ENCODE data around the gene ATCAY. TPM values are rescaled to one million over a fixed set of nuclear protein-coding genes. Genes with fewer than 3 reads are reported as not detected.

The ATCAY gene
- total RNA-seq, 4 donors from 2014 or later = 0.07 to 0.67 (median 0.12) TPM; not detected in 1

DNA sequence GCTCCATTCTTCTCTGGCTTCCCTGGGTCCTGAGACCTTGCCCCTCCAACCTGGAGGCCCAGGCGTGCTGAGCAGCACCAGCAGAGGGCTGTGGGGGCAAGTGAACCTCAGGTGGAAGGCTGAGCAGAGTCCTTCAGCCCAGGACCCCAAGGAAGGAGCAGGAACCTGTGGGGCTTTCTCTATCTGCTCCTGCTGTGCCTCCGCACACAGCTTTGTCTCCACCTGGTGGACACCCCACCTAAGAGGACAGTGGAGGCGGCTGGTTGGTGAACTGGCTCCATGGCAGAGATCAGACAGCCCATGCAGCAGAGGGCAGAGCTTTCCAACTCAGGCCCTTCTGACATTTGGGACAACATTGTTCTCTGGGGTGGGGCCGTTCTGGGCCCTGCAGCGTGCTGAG lies 31.4 kb upstream of the ATCAY start:
- Histone ChIP-seq H3K4me3 (no peak overlapping the region), H3K27ac (no peak overlapping the region), H3K9me3 (peaks cover 0 to 26% (median 3%) of the 10 kb centered on the region in 3 donors), H3K4me1 (no peaks in the 10 kb centered on the region), H3K36me3 (no peaks in the 10 kb centered on the region), H3K27me3 (no peaks in the 10 kb centered on the region)
- ATAC-seq = no peak
- TF ChIP-seq POLR2A (IDR thresholded peaks at IDR 0.05) = no peak
- no peak for TF ChIP-seq EP300 (IDR thresholded peaks at IDR 0.05)
- no peak for TF ChIP-seq POLR2AphosphoS5 (IDR thresholded peaks at IDR 0.05)
- TF ChIP-seq, protein P1, sequence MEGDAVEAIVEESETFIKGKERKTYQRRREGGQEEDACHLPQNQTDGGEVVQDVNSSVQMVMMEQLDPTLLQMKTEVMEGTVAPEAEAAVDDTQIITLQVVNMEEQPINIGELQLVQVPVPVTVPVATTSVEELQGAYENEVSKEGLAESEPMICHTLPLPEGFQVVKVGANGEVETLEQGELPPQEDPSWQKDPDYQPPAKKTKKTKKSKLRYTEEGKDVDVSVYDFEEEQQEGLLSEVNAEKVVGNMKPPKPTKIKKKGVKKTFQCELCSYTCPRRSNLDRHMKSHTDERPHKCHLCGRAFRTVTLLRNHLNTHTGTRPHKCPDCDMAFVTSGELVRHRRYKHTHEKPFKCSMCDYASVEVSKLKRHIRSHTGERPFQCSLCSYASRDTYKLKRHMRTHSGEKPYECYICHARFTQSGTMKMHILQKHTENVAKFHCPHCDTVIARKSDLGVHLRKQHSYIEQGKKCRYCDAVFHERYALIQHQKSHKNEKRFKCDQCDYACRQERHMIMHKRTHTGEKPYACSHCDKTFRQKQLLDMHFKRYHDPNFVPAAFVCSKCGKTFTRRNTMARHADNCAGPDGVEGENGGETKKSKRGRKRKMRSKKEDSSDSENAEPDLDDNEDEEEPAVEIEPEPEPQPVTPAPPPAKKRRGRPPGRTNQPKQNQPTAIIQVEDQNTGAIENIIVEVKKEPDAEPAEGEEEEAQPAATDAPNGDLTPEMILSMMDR (IDR thresholded peaks at IDR 0.05) = no peak
- 50% methylated on average over 1 of the region's 5 CpGs; no CpG with 5 or more reads in 1 of the 2 donors for WGBS, 2 donors (ENCODE audit: low coverage in 1 of 2)

DNA sequence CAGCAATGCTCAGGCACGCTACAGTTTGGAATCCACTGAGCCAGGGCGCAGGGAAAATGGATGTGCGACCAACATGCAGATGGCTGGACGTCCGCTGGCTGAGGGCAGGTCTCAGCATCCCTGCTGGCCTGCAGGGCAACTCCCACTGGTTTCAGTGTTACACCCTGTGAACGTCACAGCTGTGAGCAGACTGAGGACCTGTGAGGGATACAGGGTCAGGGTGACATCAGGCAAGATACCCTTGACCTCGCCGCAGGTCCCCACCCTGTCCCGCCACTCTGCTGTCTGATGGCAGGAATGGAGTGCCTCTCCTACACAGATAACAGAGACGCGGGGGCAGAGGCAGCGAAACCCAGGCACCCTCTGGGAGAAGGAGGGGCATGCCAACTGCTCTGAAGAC lies 30.7 kb upstream of the ATCAY start:
- 66 to 90% methylated on average over 5 to 7 of the region's 12 CpGs for WGBS, 2 donors (ENCODE audit: low coverage in 1 of 2)
- no peaks in the 10 kb centered on the region for H3K4me1 ChIP-seq
- peaks cover 0 to 26% (median 3%) of the 10 kb centered on the region in 3 donors for H3K9me3 ChIP-seq
- ATAC-seq = no peak
- H3K36me3 ChIP-seq = no peaks in the 10 kb centered on the region
- H3K27me3 ChIP-seq = no peaks in the 10 kb centered on the region
- TF ChIP-seq EP300 (IDR thresholded peaks at IDR 0.05) (no peak), POLR2A (IDR thresholded peaks at IDR 0.05) (no peak), POLR2AphosphoS5 (IDR thresholded peaks at IDR 0.05) (no peak)
- TF ChIP-seq, protein P1 (IDR thresholded peaks at IDR 0.05) = no peak
- no peak overlapping the region for H3K4me3 ChIP-seq
- H3K27ac ChIP-seq = no peak overlapping the region

DNA sequence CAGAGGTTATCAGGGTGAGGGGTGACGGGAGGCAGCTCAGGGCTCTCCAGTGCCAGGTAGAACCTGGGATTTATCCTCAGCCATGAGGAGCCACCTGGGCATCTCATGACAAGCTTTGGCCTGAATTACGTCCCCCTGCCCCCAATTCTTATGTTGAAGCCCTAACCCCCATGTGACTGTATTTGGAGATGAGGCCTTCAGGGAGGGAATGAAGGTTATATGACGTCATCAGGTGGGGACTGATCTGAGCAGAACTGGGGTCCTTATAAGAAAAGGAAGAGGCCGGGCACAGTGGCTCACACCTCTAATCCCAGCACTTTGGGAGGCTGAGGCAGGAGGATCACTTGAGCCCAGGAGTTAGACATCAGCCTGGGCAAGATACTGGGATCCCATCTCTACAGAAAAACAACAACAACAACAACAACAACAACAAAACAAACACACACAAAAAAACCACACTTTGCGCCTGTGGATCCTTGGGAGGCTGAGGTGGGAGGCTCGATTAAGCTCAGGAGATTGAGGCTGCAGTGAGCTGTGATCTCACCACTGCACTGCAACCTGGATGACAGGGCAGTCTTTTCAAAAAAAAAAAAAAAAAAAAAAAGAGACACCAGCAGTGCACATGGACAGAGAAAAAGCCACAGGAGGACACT lies 30.0 kb upstream of the ATCAY start:
- no peaks in the 10 kb centered on the region for H3K36me3 ChIP-seq
- 62 to 67% methylated on average over 1 to 5 of the region's 6 CpGs for WGBS, 2 donors (ENCODE audit: low coverage in 1 of 2)
- no peak overlapping the region for H3K4me3 ChIP-seq
- H3K27me3 ChIP-seq = no peaks in the 10 kb centered on the region
- ATAC-seq = no peak
- no peaks in the 10 kb centered on the region for H3K4me1 ChIP-seq
- TF ChIP-seq POLR2AphosphoS5 (IDR thresholded peaks at IDR 0.05) (no peak), EP300 (IDR thresholded peaks at IDR 0.05) (no peak)
- peaks cover 0 to 26% (median 3%) of the 10 kb centered on the region in 3 donors for H3K9me3 ChIP-seq
- no peak overlapping the region for H3K27ac ChIP-seq

DNA sequence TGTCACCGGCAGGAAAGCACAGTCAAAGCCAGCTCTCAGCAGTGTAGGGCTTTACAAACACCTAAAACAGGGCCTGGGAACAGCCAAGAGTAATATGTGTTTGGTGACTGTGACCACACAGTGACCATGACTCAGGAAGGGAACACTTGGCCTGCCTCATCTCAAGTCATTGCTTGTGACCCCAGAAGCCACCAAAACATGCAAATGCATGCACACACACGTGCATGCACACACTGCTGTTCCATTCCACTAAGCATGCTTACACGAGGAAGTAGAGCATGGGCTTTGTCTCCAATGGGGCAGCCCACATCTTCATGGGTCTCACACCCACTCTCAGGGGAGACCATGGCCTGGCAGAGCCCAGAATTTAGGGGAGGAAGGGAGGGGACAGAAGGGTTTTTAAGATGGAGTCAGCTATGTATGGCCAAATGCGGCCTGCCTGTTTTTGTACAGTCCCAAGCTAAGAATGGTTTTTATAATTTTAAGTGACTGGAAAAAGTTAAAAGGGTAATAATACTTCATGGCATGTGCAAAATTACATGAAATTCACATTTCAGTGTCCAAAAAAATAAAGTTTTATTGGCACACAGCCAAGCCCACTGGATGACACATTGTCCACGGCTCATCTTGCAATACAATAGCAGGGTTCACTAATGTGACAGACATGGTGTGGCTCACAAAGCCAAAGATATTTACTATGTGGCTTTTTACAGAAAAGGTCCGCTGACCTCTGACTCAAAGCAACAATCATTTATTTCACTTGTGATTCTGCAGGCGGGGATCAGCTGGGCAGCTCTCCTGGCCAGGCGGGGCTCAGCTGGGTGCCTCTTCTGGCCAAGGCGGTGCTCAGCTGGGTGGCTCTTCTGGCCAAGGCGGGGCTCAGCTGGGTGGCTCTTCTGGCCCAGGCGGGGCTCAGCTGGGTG lies 29.0 kb upstream of the ATCAY start:
- Histone ChIP-seq H3K27ac (no peak overlapping the region), H3K36me3 (no peaks in the 10 kb centered on the region), H3K4me3 (no peak overlapping the region), H3K27me3 (no peaks in the 10 kb centered on the region), H3K9me3 (peaks cover 0 to 26% (median 3%) of the 10 kb centered on the region in 3 donors), H3K4me1 (no peaks in the 10 kb centered on the region)
- TF ChIP-seq POLR2A (IDR thresholded peaks at IDR 0.05) (no peak), EP300 (IDR thresholded peaks at IDR 0.05) (no peak), POLR2AphosphoS5 (IDR thresholded peaks at IDR 0.05) (no peak)
- TF ChIP-seq, protein P1 (IDR thresholded peaks at IDR 0.05) = no peak
- WGBS, 2 donors (ENCODE audit: low coverage in 1 of 2) = 85 to 96% methylated on average over 5 to 6 of the region's 11 CpGs
- no peak for ATAC-seq

DNA sequence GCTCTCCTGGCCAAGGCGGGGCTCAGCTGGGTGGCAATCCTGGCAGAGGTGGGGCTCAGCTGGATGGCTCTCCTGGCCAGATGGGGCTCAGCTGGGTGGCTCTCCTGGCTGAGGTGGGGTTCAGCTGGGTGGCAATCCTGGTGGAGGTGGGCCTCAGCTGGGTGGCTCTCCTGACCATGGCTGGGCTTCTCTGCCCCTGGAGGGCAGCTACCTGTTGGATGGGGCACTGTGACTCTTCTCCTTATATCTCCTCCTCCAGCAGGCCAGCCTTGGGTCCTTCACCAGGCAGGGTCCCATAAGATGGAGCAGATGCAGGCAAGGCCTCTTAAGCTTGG lies 28.3 kb upstream of the ATCAY start:
- no peak for TF ChIP-seq POLR2A (IDR thresholded peaks at IDR 0.05)
- TF ChIP-seq, protein P1 (IDR thresholded peaks at IDR 0.05) = no peak
- no peak for TF ChIP-seq POLR2AphosphoS5 (IDR thresholded peaks at IDR 0.05)
- TF ChIP-seq EP300 (IDR thresholded peaks at IDR 0.05) = no peak
- Histone ChIP-seq H3K27me3 (no peaks in the 10 kb centered on the region), H3K36me3 (no peaks in the 10 kb centered on the region), H3K4me1 (no peaks in the 10 kb centered on the region), H3K27ac (no peak overlapping the region), H3K4me3 (no peak overlapping the region), H3K9me3 (peaks cover 0 to 26% (median 3%) of the 10 kb centered on the region in 3 donors)
- no CpG with 5 or more reads among the region's 1 CpG for WGBS, 2 donors (ENCODE audit: low coverage in 1 of 2)
- no peak for ATAC-seq

Data from gastroesophageal sphincter (tissue), 4 donors.